SU-DHL-6 (cell line): ENCODE measurements around the gene KLHL42.

Experiments used
- CTCF ChIP-seq: fragments of 200-600 bp; sonication (generic); IDR thresholded peaks from one replicate; pipeline ENCODE4 v1.5.1; 2017; ENCODE audit warnings: antibody characterized with exemption, mild to moderate bottlenecking, low read length, moderate library complexity; ENCODE audit not compliant: insufficient read depth, poor library complexity, severe bottlenecking
- EZH2phosphoT487 ChIP-seq: fragments of 200-600 bp; sonication (generic), shearing (Covaris generic); conservative IDR thresholded peaks from 2 replicates; pipeline ENCODE4 v1.6.1; 2018; ENCODE audit warnings: mild to moderate bottlenecking, antibody characterized with exemption, low read length, moderate library complexity, mixed read lengths

DNA sequence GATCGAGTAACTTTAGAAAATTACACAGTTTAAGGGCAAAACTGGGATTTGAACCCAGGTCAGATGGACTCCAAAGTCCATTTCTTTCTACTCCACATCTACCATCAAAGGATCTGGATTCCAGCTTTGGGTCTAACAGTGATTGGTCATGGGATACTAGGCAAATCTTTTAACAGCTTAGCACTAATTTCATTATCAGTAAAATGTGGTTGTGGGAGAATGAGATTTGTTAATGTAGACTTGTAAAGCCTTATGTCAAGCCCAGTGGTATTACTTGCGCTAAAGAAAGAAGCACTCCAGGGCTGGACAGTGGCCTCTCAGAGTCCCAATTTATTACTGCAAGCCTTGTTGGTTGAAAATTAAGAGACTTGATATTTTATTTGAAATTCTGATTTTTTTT lies 65.2 kb downstream of the KLHL42 start:
- no peak for TF ChIP-seq CTCF
- TF ChIP-seq EZH2phosphoT487: no peak
